ENCODE measurements around the gene KRT17. TPM values are rescaled to one million over a fixed set of nuclear protein-coding genes. Genes with fewer than 3 reads are reported as not detected.
"Not testable (repeated sequence)": the region's sequence is repeated elsewhere in the genome, so short reads cannot be mapped to it uniquely, and the experiment has no call there.

The KRT17 gene
- total RNA-seq, 1 donor from 2014 or later, result 223 TPM

DNA sequence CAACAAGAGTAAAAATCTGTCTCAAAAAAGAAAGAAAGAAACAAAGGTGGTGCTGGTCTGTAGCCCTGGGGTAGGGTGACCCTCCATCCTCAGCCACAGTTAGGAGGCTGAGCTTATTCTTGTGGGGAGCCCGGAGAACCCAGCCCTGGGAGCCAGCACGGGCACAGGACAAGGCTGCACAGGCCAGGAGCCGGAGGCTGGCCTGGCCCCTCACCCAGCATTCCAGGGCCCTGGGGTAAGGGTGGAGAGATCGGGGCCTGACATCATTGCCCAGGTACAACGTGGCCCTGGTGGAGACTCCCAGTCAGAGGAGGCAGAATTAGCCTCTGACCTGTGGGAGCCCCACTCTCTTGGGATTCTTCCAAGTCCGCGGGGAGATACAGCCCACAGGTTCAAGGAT is 10.3 kb upstream of the KRT17 start:
- no peak for DNase-seq (ENCODE audit: low spot score)

DNA sequence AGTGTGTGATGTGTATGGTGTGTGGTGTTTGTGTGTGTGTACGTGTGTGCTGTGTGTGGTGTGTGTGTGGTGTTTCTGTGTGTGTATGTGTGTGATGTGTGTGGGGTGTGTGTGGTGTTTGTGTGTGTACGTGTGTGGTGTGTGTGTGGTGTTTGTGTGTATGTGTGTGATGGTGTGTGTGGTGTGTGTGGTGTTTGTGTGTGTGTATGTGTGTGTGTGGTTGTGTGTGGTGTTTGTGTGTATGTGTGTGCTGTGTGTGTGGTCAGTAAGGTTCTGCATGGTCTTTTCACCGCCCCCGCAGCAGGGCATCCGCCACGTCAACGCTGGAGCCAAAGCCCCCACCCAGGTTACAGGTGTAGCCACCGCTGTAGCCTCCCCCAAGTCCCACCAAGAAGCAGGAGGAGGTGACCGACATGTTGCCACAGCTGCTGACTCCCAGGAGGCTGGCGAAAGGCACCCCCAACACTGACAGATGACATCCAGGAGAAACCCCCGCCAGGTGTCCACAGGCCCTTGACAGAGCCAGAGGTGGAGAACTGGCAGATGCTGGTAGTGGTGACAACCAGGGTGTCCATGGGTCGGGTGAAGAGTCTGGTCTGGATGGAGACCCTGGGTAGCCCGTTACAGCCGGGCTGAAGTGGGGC is 9.3 kb upstream of the KRT17 start:
- DNase-seq (ENCODE audit: low spot score), result no peak

DNA sequence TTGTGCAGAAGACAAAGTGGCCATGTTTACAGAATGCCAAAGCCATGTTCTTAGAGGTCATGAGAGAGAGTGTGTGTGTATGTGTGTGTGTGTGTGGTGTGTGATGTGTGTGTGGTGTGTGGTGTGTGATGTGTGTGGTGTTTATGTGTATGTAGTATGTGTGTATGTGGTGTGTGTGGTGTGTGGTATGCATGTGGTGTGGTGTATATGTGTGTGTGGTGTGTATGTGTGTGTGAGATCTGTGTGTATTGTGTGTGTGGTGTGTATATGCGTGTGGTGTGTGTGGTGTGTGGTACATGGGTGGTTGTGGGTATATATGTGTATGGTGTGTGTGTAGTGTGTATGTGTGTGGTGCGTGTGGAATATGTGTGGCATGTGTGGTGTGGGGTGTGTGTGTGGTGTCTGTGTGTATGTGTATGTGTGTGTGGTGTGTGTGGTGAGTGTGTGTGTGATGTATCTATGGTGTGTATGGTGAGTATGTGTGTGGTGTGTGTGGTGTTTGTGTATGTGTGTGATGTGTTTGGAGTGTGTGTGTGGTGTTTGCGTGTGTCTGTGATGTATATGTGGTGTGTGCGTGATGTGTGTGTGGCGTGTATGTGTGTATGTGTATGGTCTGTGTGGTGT is 8.2 kb upstream of the KRT17 start:
- DNase-seq (ENCODE audit: low spot score), result no peak

DNA sequence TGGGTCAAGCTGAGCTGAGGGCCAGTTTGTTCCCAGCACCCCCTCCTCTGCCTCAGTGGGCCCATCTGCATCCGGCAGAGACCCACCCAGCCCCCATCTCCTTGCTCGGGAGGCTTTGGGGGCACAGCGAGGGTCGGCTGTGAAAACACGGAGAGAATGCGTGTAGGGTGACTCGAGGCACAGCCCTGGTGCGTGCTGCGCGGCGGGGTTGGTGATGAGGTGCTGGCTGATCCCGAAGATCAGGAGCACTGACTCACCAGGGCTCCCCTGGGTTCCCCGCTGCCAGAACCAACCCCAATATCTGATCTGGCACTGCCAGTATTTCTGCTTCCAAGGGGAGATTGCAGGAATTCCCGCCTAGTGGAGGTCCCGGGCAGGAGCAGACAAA is 7.5 kb upstream of the KRT17 start:
- no peak for DNase-seq (ENCODE audit: low spot score)

DNA sequence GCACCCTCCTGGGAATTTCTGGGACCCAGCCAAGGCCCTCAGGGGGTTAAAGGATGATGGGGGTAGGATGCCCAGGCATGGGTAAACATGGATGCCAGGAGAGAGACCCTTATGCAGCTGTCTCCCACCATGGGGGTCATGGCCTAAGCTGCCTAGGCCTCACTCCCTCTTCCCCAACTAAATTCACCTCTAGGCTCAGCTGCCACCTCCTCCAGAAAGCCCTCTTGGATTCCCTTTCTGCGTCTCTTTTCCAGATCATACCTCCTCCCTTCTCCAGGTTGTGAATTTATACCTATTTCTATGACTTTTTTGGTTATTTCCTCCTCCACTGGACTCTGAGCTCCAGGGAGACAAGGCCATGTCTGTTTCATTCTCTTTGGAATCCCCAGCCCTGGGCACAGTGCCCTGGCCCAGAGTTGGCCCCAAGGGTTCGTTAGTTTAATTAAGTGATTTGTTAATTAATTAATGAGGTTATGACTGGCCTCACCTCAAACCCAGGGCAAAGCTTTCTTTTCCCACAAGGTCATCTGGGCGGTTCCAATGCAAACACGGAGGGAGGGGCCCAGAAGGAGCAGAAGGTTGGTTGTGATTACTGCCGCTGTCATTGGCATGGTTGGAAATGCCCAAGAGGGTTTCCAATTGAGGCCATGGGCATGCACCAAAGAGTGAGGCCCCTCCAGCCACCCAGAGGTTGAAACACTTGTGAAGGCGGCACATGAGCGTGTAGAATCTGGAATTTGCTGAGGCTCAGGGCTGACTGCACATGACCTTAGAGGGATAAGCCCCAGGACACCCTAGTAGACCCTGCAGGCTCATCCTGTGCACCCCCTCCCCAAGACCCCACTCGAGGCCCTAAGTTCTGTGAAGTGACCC is 6.9 kb upstream of the KRT17 start:
- no peak for DNase-seq (ENCODE audit: low spot score)

DNA sequence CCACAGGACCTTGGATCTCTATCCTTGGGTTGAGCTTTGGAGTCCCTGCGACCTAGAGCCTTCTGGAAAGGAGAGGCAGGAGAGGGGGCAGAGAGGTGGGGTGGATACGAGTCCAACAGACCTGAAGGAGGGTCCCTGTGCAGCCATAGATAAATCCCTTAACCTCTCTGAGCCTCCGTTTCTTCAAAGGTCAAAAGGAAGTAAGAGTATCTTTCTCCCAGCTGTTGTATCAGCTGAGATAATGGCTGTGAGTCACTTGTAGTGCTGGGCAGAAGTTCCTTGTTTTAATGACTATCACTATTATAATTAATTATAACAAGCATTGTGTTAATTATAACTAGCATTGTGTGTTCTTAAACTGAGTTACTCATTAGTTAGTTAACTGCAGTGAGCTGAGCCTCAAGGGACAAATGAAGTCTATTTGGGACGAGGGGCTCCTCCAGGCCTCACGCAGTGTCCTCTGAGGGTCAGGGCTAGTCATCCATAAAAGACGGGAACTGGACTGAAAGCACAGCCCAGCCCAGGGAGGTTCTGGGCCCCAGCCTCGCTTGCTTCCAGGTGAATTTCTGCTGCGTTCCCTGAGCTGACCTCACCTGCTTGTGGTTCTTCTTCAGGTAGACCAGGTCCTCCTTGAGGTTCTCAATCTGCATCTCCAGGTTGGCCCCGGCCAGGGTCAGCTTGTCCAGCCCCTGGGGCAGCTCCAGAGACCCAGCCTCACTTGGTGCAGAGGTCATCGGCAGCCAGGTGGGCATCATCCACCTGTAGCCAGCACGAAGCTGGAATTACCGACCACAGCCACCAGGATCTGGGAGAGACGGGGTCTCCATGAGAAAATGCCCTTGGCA is 5.7 kb upstream of the KRT17 start:
- DNase-seq (ENCODE audit: low spot score), result no peak

DNA sequence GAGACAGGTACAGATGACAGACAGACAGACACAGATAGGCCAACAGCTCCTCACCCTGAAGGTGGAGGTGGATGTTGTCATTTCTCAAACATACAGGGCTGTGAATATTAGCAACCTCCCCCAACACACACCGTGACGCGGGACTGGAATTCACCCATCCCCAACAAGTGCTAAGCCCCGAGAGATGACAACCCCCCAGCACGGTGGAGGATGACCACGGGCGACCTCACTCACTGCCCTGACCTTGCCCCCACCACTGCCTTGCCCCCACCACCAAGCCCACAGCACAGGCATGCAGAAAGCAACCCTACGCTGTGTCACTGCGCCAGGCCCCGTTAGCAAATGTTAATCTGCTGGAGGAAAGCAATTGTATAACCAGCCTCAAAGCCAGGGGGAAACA is 4.9 kb upstream of the KRT17 start:
- DNase-seq (ENCODE audit: low spot score), result no peak

DNA sequence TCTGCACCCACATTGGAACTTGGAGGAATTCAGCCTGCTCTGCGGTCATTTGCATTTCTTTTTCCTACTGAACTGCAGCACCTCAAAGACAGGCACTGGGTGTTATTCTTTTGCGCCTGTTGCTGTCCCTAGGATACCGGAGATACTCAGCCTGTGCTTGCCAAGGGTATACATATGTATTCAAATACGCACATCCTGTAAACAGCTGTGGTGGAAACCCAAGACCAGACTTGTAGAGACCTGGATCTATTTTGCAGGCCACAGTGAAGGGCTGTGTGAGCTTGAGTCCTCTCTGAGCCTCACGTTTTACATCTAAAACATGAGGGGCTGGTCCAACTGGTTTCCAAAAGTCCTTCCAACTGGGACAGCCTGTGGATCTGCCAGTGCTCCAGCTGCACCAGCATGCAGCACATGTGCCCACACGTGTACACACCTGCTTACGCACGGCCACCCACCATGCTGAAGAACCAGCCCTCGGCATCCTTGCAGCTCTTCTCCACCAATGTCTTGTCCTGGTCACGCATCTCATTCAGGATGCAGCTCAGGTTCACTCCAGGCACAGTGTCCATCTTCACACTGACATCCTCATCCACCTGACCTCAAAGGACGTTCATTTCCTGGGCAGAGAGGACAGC is 4.4 kb upstream of the KRT17 start:
- DNase-seq (ENCODE audit: low spot score), result not testable (repeated sequence)

DNA sequence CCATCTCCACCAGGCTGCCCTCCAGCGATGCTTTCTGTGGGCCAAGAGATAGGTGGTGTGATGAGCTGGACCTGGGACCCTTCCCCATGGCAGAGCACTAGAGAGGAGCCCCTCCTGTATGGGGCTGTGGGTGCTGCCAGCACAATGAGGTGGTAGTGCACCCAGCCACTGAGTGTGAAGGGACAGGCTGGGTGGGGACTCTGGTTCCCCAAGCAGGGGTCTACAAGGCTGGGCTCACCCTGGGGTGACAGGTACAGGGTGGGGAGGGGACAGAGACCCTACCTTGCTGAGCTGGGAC is 3.6 kb upstream of the KRT17 start:
- not testable (repeated sequence) for DNase-seq (ENCODE audit: low spot score)

DNA sequence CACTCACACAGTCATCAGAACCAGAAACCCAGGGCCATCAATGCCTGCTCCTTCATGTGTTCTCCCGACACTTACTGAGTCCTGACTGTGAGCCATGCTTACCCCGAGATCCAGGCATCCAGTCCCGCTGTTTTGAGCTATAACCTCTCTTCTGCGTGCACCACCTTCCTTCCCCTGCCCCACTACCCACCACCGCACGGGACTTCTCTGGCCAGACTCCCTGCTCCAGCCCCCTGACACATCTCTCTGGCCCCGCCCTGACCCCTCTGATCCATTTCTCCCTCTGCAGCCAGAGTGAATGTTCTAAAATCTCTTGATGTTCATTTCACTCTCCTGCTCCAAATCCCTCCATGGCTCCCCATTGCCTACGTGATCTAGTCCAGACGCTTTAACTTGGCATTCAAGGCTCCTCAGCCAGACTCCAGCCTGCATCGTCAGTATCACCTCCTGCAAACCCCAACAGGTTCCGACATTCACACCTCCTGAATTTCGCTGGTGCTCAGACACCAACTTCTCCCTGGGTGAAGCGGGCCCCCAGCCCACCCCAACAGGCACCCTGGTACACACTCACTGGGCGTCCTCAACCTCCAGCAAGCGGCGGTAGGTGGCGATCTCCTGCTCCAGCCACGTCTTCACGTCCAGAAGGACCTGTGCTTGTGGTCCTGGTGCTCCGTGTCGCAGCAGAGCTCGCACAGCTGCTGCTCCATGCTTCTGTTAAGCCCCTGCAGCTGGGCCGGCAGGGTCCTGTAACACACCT is 3.1 kb upstream of the KRT17 start:
- DNase-seq (ENCODE audit: low spot score), result no peak

DNA sequence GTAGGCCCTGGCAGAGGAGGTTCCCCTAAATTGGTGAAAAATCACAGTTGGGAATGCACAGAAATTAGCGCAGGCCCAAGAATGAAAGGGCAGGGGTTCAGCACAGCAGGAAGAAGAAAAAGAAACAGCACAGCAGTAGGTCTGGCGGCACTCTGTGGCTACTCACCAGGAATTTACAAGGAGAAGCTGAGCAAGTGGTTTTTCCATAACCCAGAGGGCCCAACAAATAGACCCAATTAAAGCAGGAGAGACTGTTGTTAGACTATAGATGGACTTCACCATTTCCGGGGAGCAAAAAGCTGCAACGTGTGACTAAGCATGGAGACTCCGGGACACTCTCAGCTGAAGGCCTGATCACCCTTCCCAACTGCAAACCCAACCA is 2.5 kb upstream of the KRT17 start:
- not testable (repeated sequence) for DNase-seq (ENCODE audit: low spot score)

DNA sequence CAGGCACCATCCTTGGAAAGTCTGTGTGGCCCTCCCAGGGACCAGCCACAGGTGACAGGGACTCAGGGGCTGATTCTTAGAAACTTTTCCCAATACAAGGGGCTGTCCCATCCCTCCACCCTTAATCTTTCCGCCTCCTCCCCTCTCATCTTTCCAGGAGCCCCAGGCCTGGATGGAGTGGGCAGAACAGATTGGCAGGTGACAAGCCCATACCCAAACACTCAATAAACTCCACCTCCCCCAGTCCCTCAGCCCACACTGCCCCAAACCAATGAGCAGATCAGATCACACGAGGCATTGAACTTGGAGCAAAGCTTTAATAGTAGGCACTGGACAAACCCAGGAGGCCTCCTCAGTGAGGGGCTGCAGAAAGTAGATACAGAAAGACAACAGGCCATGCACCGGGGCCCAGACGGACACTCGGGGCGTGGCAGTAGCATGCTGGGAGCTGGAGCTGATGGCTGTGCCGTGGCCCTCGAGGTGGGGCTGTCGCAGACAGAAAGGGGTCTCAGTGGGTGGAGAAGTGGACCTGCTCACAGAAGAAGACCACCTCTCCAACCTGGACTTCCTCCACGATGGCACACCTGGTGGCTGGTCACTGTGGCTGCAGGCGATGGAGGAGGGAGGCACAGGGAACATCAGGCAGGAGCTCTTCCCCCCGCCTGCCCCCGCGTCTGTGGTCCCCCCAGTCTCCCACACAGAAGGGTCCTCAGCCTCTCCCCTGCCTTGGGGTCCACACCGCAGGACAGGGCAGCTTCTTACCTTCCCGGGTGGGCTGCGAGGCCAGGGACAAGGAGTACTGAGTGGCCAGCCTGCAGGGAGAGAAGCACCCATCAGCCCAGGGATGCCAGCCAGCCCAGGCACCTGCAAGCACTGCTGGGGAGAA is 1.9 kb upstream of the KRT17 start:
- not testable (repeated sequence) for DNase-seq (ENCODE audit: low spot score)

DNA sequence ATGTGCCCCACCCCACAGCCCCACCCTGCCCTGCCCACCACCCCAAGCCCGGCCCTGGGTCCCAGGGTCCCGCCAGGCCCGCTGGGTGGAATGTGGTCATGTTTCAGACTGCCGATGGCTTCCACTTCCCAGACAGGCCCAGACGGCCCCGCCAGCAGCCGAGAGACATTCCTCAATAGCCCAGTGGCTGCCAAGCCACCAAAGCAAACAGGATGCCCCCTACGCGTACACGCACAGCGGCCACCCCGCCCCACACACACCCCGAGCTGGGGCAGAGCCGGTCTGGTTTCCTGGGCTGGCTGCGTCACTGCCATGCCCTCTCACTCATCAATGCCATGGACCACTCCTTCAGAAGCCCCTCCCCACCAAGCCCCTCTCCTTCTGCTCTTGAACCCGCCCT is 1.2 kb upstream of the KRT17 start:
- peak; percentile 89 for DNase-seq (ENCODE audit: low spot score)

DNA sequence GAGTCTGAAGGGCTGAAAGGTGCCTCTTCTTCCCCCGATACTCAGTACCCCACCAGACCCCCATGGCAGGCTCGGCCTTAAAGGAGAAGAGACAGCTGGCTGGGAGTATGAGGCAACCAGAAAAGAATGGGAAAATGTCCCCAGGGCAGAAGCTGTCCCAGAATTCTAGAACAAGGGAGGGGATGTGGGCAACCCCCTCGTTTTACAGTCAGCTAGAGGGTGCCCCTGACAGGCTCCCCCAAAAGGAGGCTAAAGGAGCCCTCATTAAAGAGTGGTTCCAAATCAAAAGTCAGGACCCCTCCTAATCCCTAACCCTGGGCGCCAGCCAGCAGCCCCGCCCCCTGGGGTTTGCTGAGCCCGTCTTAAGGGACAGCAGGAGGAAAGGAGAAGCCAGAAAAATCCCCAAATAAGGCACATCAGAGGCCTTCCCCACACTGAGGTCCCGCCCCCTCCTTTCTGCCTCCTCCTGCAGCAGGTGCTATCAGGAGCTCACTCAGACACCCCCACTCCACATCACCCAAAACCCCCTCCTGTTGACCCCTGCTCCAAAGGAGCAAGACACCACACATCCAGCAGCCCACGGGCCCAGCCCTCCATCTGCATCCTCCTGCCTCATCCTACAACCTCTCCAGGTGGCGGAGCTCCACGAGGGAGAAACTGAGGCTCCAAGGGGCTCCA is 1.1 kb downstream of the KRT17 start:
- DNase-seq (ENCODE audit: low spot score), result not testable (repeated sequence)

DNA sequence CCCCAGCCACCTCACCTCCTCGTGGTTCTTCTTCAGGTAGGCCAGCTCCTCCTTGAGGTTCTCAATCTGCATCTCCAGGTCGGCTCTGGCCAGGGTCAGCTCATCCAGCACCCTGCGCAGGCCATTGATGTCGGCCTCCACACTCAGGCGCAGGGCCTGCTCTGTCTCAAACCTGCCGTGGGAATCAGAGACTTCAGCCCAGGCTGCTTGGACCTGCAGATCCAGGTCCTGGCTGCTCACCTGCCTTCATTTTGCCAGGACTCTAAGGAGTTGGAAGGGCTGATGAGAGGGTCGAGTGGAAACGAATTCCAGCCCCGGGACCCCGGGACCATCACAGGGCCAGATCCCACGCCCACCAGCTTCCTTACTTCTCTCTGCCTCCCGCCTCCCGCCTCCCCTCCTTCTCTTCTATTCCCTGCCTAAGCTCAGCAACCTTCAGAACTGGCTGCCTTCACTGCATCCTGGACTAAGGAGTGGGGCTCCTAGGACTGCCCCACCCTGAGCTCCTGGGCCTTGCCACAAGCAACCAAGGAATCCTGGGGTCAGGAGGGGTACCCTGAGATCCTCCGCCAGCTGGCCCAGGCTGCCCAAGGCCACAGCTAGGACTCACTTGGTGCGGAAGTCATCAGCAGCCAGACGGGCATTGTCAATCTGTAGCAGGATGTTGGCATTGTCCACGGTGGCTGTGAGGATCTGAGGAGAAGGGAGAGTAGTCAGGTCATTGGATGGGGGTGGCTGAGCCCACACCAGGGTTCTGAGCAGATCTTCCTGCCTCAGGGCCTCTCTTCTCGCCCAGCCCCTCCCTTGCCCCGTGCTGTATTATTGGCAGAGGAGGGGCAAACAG is 1.8 kb downstream of the KRT17 start:
- DNase-seq (ENCODE audit: low spot score), result not testable (repeated sequence)

DNA sequence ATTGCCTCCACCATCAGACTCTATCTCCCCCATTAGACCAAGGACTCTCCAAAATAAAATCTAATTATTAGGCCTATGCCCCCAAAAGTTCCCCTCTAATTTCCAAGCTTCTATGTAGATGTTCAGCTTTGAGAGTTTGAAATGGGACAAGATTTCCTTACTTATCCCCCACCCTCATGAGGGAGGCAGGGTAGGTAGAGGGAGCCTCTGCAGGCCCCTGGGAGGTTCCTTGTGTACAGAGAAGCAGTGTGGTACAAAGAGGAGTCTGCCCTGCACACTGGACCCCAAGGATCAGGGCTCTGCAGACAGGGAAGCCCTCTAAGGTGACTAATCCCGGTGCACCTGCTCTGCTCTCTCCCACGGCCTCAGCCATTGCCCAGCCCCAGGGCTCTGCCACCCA is 2.5 kb downstream of the KRT17 start:
- no peak for DNase-seq (ENCODE audit: low spot score)

DNA sequence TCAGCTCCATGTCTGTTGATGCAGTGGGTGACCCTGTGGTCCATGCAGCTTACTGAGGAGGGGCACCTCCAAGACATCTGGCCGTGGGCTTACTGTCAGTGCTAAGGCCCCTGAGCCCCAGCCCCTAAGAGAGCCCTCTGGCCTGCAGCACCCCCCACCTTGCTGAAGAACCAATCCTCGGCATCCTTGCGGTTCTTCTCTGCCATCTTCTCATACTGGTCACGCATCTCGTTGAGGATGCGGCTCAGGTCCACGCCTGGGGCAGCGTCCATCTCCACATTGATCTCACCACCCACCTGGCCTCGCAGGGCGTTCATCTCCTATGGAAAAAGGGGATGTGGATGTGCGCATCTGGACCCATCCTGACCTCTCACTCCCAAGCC is 2.9 kb downstream of the KRT17 start:
- not testable (repeated sequence) for DNase-seq (ENCODE audit: low spot score)
